ENCODE data around the gene RAMP2.

DNA sequence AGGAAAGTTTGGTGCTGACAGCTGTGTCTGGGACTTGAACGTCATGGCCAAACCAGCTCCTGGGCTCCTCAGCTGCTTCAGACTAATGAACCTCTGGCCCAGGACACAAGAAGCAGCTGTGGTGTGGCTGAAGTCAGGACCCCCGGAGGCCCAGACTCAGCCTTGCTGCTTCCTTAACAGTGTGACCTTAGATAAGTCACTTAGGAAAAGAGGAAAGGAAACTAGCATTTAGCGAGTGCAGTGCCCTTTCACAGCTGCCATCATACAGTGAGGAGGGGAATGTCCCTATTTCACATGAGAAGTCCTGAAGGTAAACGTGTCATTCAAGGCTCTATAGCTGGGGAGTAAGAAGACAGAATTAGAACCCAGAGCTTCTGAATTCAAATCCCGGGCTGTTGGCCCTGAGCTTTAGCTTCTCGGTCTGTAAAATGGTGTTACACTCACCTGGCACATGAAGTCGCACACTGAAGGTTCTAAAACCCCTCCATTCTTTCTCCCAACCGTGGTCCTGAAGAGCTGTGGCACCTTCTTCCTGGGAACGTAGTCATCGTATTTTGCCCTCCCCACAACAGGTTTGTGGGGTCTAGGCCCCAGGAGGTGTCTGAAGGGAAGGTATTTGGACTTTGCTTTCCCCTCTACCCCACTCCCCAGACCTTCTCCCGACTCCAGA is 910 bp upstream of the RAMP2 start:
- TF ChIP-seq, protein P1, sequence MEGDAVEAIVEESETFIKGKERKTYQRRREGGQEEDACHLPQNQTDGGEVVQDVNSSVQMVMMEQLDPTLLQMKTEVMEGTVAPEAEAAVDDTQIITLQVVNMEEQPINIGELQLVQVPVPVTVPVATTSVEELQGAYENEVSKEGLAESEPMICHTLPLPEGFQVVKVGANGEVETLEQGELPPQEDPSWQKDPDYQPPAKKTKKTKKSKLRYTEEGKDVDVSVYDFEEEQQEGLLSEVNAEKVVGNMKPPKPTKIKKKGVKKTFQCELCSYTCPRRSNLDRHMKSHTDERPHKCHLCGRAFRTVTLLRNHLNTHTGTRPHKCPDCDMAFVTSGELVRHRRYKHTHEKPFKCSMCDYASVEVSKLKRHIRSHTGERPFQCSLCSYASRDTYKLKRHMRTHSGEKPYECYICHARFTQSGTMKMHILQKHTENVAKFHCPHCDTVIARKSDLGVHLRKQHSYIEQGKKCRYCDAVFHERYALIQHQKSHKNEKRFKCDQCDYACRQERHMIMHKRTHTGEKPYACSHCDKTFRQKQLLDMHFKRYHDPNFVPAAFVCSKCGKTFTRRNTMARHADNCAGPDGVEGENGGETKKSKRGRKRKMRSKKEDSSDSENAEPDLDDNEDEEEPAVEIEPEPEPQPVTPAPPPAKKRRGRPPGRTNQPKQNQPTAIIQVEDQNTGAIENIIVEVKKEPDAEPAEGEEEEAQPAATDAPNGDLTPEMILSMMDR (IDR thresholded peaks at IDR 0.05; ENCODE audit: insufficient read depth, low read length, poor library complexity, severe bottlenecking): no peak
- no peak for TF ChIP-seq EZH2phosphoT487 (conservative IDR thresholded peaks at IDR 0.05; ENCODE audit: low read length)

Data from SU-DHL-6 (cell line).